H1 (cell line): Measurements from ENCODE around the gene MRPS18B. TPM values are rescaled to one million over a fixed set of nuclear protein-coding genes. Genes with fewer than 3 reads are reported as not detected.

Experiments used
- BACH1 ChIP-seq: IDR thresholded peaks from 2 replicates; pipeline ENCODE4 v1.6.1; 2012; ENCODE audit warnings: low read length, improper control_type of control experiment
- CHD7 ChIP-seq: fragments of 300-600 bp; sonication (generic); IDR thresholded peaks from 2 replicates; pipeline ENCODE4 v1.7.1; 2012; ENCODE audit warnings: low read length, moderate library complexity, mild to moderate bottlenecking, inconsistent platforms; ENCODE audit not compliant: insufficient replicate concordance
- POU5F1 ChIP-seq: IDR thresholded peaks from 2 replicates; pipeline ENCODE4 v1.6.1; 2011; ENCODE audit warnings: low read depth, mild to moderate bottlenecking, low read length, moderate library complexity
- RBBP5 ChIP-seq: IDR thresholded peaks from 2 replicates; pipeline ENCODE4 v1.7.1; 2012; ENCODE audit warnings: low read depth, mild to moderate bottlenecking, inconsistent platforms, low read length, moderate library complexity, borderline replicate concordance
- RXRA ChIP-seq: IDR thresholded peaks from 2 replicates; pipeline ENCODE4 v1.6.1; 2011; ENCODE audit warnings: low read depth, mild to moderate bottlenecking, low read length, moderate library complexity; ENCODE audit not compliant: insufficient read depth
- SIN3A ChIP-seq, 2 experiments: IDR thresholded peaks in 1 of 2; conservative IDR thresholded peaks in 1 of 2; 2 replicates each; pipeline ENCODE4 v1.6.1; 2011 to 2012; ENCODE audit warnings: low read length in 2 of 2, improper control_type of control experiment in 1 of 2, low read depth in 1 of 2, mild to moderate bottlenecking in 1 of 2
- ZNF274 ChIP-seq: IDR thresholded peaks from 2 replicates; pipeline ENCODE4 v1.7.0; 2012; ENCODE audit warnings: low read length, borderline replicate concordance; ENCODE audit errors: extremely low read depth
- polyA plus RNA-seq, 7 experiments: library from polyadenylated mRNA; depleted of rRNA in 3 of 7; stranded (reverse) in 5 of 7; unstranded in 2 of 7; fragments of >200 nt in 5 of 7; fragments of 200-250 nt in 2 of 7; gene quantifications; 1 replicate in 5 of 7; 2 replicates in 1 of 7; 4 replicates in 1 of 7; pipeline versions ENCODE4 v1.2.1 to v1.2.3, GENCODE V29; 2011 to 2013; ENCODE audit warnings: missing spikeins in 2 of 7, mixed read lengths in 2 of 7
- total RNA-seq: library from RNA; stranded (reverse); fragmentation: NEBNext Ultra II Directional; extraction: Animal tissue kit (Norgen Biotek cat#: 25700); gene quantifications from 2 replicates; pipeline ENCODE4 v1.2.1, GENCODE V29; 2021

Gene MRPS18B
- total and polyA plus RNA-seq, 2 of the 8 experiments (the other 6 are each of a cell fraction or from before 2014, with no cell fraction given), result 57.8 to 83.3 TPM

DNA sequence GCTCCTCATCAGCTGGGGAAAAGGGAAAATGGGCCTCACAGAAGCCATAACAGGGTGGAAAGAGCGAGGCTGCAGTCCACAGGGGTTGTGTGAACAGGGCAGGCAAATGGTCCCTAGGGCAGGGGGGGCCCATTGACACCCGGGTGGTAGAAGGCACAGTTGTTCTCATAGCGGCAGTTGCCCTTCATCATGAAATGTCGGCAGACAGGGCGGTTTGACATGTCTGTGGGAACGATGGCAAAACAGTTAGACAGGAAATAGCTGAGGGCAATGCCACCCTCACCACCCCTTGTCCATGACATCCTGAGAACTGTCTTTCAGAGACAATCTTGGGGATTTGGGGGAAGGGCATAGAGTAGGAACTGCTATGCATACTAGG is 16.2 kb upstream of the MRPS18B start (continued):
- TF ChIP-seq POU5F1 (no peak), CHD7 (no peak), RBBP5 (no peak), BACH1 (no peak), ZNF274 (no peak), SIN3A (conservative IDR thresholded peaks at IDR 0.05 in 1 of 2, IDR thresholded peaks at IDR 0.05 in 1 of 2; ENCODE audit: low read depth in 1 of 2, low read length in 2 of 2) (no peak), RXRA (no peak)
